ENCODE data around the gene ZFP36.

Gene ZFP36

GRCh38 chr19:39408392-39409207 lies 2.0 kb downstream of the ZFP36 start:
- Histone ChIP-seq H3K79me2 (ENCODE audit: low read length) (peaks cover 44% of the 10 kb centered on the region), H3K4me2 (ENCODE audit: low read length) (peak overlapping the region; percentile 96), H3K4me3 (ENCODE audit: low read length) (peak overlapping the region; percentile 88), H3K36me3 (replicated peaks; ENCODE audit: low read depth, low read length) (peaks cover 22% of the 10 kb centered on the region), H3K4me1 (ENCODE audit: low read length) (peaks cover 42% of the 10 kb centered on the region), H3K27me3 (ENCODE audit: low read depth, low read length) (no peaks in the 10 kb centered on the region), H4K20me1 (ENCODE audit: insufficient read depth, low read length) (peaks cover 18% of the 10 kb centered on the region), H2AFZ (ENCODE audit: low read depth, low read length) (no peak overlapping the region), H3K27ac (ENCODE audit: low read length) (peak overlapping the region; percentile 93), H3K9ac (ENCODE audit: low read length) (peak overlapping the region; percentile 97), H3K9me3 (ENCODE audit: insufficient read depth, low read length) (no peaks in the 10 kb centered on the region)
- TF ChIP-seq EZH2phosphoT487 (IDR thresholded peaks at IDR 0.05; ENCODE audit: low read depth) (no peak), CTCF (IDR thresholded peaks at IDR 0.05; ENCODE audit: low read depth, low read length) (no peak)

- Histone ChIP-seq H3K79me2 (ENCODE audit: low read length) (peaks cover 52% of the 10 kb centered on the region), H3K9ac (ENCODE audit: low read length) (peak overlapping the region; percentile 97), H3K36me3 (replicated peaks; ENCODE audit: low read depth, low read length) (peaks cover 25% of the 10 kb centered on the region), H2AFZ (ENCODE audit: low read depth, low read length) (no peak overlapping the region), H4K20me1 (ENCODE audit: insufficient read depth, low read length) (peaks cover 22% of the 10 kb centered on the region), H3K4me2 (ENCODE audit: low read length) (peak overlapping the region; percentile 96), H3K9me3 (ENCODE audit: insufficient read depth, low read length) (no peaks in the 10 kb centered on the region), H3K4me3 (ENCODE audit: low read length) (peak overlapping the region; percentile 88), H3K27ac (ENCODE audit: low read length) (peak overlapping the region; percentile 93), H3K4me1 (ENCODE audit: low read length) (peaks cover 43% of the 10 kb centered on the region), H3K27me3 (ENCODE audit: low read depth, low read length) (no peaks in the 10 kb centered on the region)
- TF ChIP-seq EZH2phosphoT487 (IDR thresholded peaks at IDR 0.05; ENCODE audit: low read depth): no peak
- no peak for TF ChIP-seq CTCF (IDR thresholded peaks at IDR 0.05; ENCODE audit: low read depth, low read length)
Observed at GRCh38 chr19:39409208-39410016, 2.8 kb downstream of the ZFP36 start.

DNA sequence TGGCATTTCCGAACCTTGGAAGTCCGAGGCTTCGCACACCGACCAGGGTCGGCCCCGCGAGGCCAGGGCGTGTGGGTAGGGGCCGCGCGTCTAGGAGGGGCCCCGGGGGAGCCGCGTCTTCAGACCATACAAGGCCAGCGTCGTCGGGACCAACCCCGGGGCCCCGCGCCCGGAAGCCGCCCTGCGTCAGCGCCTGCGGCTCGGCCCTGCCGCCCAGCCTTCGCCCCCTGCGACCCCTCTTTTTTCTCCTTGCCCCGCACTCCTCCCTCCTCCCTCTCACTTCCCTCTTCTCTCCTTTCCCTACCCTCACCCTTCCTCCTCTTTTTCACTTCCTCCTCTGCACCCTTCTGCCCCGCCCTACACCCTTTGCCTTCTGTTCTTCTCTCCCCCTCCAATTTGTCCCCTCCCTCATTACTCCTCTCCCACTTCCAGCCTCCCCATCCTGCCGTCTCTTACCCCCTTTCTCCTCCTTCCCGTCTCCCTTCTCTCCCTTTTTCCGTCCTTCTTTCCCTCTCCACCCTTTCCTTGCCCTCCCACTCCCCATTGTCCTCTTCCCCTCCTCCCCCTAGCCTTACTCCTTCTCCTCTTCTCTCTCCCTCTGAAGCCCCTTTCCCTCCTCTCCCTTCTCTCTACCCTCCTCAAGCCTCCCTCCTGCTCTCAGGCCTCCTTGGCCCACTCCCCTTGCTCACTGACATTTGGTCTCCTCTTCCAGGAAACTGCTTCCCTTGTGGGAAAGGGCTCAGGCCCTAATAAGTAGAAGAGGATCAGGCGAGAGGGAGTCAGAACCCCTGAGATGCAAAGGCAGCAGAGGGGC lies 3.6 kb downstream of the ZFP36 start:
- no peaks in the 10 kb centered on the region for H3K9me3 ChIP-seq (ENCODE audit: insufficient read depth, low read length)

More for the DNA sequence above, 3.6 kb downstream of the ZFP36 start:
- H4K20me1 ChIP-seq (ENCODE audit: insufficient read depth, low read length): peaks cover 25% of the 10 kb centered on the region
- peak overlapping the region; percentile 88 for H3K4me3 ChIP-seq (ENCODE audit: low read length)
- peak overlapping the region; percentile 96 for H3K4me2 ChIP-seq (ENCODE audit: low read length)
- H3K27ac ChIP-seq (ENCODE audit: low read length): peak overlapping the region; percentile 93
- peaks cover 36% of the 10 kb centered on the region for H3K4me1 ChIP-seq (ENCODE audit: low read length)
- peak overlapping the region; percentile 97 for H3K9ac ChIP-seq (ENCODE audit: low read length)
- peaks cover 33% of the 10 kb centered on the region for H3K36me3 ChIP-seq (replicated peaks; ENCODE audit: low read depth, low read length)
- H3K27me3 ChIP-seq (ENCODE audit: low read depth, low read length): no peaks in the 10 kb centered on the region
- H2AFZ ChIP-seq (ENCODE audit: low read depth, low read length): no peak overlapping the region
- peaks cover 55% of the 10 kb centered on the region for H3K79me2 ChIP-seq (ENCODE audit: low read length)
- TF ChIP-seq CTCF (IDR thresholded peaks at IDR 0.05; ENCODE audit: low read depth, low read length): no peak
- no peak for TF ChIP-seq EZH2phosphoT487 (IDR thresholded peaks at IDR 0.05; ENCODE audit: low read depth)
